HG02759 (cell line): ENCODE results near the gene ZFYVE28.
A peak's percentile ranks its signal among the peaks of the same experiment; 100 is the strongest.
"Not testable (repeated sequence)": the region's sequence is repeated elsewhere in the genome, so short reads cannot be mapped to it uniquely, and the experiment has no call there.

Source experiments
- ATAC-seq: cut with Tn5 transposase; IDR thresholded peaks from one replicate; pipeline ENCODE4 v1.9.1; 2021; ENCODE audit warnings: mild to moderate bottlenecking, moderate library complexity; ENCODE audit not compliant: unreplicated experiment

The ZFYVE28 gene

GRCh38 chr4:2231082-2231481, 187.4 kb downstream of the ZFYVE28 start:
- no peak for ATAC-seq

DNA sequence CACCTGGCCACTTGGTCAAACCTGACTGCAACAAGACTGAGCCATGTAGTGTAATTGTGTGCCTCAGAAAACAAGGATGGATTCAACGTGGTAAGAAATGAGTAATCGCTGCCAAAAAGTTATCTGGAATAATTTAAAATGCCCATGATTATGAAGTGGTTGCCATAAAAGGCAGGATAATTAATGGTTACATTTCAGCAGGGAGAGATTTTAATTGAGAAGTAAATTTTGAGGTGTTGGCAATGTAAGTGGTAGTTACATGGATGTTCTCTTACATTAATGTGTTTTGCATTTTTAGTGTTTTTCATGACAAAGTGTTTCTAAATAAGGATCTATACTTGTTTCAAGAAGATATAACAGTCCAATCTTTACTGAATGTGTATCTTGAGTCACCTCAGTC, 192.2 kb downstream of the ZFYVE28 start:
- no peak for ATAC-seq

DNA sequence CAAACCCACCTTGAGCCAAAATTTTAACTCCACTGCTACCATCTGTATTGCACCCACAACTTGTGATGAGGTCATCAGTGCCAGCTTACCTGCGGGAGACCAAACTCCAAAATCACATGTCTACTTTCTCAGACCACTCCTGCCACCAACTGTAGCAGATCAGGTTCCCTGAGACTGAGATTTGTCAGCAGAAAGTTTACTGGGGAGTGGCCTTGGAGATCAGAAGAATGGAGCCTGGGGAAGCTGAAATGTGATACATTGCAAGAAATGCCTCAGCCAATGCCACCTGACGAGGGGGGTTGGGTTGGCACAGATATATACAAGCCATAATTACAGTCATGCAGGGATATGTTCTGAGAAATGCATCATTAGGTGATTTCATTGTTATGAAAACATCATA, 195.6 kb downstream of the ZFYVE28 start:
- ATAC-seq, result no peak

DNA sequence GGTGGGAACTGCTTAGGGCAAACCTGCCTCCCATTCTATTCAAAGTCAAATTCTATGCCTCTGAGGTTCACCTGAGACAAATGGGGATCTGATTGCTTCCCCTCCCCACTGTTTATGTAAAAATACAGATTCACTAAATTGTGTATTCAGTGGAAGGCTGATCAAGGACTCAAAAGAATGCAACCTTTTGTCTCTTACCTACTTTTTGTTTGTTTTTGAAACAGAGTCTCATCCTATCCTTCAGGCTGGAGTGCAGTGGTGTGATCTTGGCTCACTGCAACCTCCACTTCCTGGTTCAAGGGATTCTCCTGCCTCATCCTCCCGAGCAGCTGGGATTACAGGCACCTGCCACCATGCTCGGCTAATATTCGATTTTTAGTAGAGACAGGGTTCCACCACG, 197.1 kb downstream of the ZFYVE28 start:
- not testable (repeated sequence) for ATAC-seq

DNA sequence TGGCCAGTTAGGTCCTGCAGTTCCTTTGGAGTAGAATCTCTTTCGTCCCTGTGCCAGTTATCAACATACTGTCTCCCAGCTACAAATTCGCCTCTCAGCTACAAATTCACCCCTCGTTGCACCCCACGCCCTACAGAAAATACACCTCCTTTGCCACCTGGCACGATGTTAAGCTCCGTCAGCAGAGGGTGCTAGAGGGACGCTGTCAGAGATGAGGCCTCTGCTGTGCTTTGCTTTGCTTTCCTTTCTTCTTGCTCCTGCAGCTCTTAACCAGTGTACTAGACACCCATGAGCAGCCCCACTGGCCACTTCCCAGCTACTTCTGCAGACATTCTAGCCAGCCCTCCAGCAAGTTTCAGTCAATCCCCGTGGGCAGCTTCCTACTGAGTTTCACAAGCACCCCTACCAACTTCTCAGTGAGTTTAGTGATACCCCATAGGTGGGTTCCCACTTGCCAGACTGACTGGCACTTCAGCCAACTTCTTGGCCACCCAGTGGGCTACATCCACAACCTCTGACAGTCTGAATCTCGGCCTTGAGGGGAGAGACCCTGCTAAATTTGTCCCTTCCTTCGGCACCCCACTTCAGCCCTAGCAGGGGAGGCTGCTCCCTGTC, 198.3 kb downstream of the ZFYVE28 start:
- ATAC-seq, result peak; percentile 59
